Erythroblast (primary cell): ENCODE measurements around the gene TBCCD1.

Source experiments
- GATA1 ChIP-seq: IDR thresholded peaks from 2 replicates; pipeline ENCODE4 v1.6.1; 2011; ENCODE audit warnings: low read depth, mild to moderate bottlenecking, control low read depth, low read length, moderate library complexity
- POLR2A ChIP-seq: IDR thresholded peaks from 2 replicates; pipeline ENCODE4 v1.6.1; 2011; ENCODE audit warnings: mild to moderate bottlenecking, low read length

GRCh38 chr3:186588632-186589031, 21.5 kb upstream of the TBCCD1 start:
- no peak for TF ChIP-seq POLR2A
- no peak for TF ChIP-seq GATA1
